ENCODE data around the gene S100A16.

The S100A16 gene

GRCh38 chr1:153561466-153561985 is 51.4 kb downstream of the S100A16 start:
- no peak for TF ChIP-seq CTCF (IDR thresholded peaks at IDR 0.05)

- TF ChIP-seq CTCF (IDR thresholded peaks at IDR 0.05) = no peak
These were observed 52.0 kb downstream of the S100A16 start for GRCh38 chr1:153560771-153561465.

- TF ChIP-seq CTCF (IDR thresholded peaks at IDR 0.05) = no peak
These were observed 52.7 kb downstream of the S100A16 start for GRCh38 chr1:153560241-153560640.

GRCh38 chr1:153557877-153558276 is 55.1 kb downstream of the S100A16 start:
- no peak for TF ChIP-seq CTCF (IDR thresholded peaks at IDR 0.05)
